ENCODE measurements around the gene SENP7.

DNA sequence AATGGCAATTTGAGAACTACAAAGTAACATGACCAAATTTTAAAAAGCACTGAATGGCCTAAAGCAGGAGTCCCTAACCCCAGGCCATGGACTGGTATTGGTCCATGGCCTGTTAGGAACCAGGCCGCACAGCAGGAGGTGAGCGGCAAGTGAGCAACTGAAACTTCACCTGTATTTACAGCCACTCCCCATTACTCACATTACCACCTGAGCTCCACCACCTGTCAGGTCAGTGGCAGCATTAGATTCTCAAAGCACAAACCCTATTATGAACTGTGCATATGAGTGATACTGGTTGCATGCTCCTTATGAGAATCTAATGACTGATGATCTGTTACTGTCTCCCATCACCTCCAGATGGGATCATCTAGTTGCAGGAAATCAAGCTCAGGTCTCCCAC, 48.8 kb downstream of the SENP7 start:
- TF ChIP-seq, protein P1, sequence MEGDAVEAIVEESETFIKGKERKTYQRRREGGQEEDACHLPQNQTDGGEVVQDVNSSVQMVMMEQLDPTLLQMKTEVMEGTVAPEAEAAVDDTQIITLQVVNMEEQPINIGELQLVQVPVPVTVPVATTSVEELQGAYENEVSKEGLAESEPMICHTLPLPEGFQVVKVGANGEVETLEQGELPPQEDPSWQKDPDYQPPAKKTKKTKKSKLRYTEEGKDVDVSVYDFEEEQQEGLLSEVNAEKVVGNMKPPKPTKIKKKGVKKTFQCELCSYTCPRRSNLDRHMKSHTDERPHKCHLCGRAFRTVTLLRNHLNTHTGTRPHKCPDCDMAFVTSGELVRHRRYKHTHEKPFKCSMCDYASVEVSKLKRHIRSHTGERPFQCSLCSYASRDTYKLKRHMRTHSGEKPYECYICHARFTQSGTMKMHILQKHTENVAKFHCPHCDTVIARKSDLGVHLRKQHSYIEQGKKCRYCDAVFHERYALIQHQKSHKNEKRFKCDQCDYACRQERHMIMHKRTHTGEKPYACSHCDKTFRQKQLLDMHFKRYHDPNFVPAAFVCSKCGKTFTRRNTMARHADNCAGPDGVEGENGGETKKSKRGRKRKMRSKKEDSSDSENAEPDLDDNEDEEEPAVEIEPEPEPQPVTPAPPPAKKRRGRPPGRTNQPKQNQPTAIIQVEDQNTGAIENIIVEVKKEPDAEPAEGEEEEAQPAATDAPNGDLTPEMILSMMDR (IDR thresholded peaks at IDR 0.05) = no peak
- no peak for TF ChIP-seq POLR2AphosphoS5 (IDR thresholded peaks at IDR 0.05)
